Breast epithelium (tissue), 4 donors: ENCODE results near the gene CRIM1. TPM values are rescaled to one million over a fixed set of nuclear protein-coding genes. Genes with fewer than 3 reads are reported as not detected.

ENCODE experiments used
- DNase-seq, 2 donors: peaks; one replicate each; pipeline ENCODE4 v3.0.0-alpha.2; 2019; ENCODE audit warnings: low spot score in 2 of 2
- H3K27ac ChIP-seq, 2 donors: fragments of 200-600 bp; sonication (generic) in 1 of 2; one replicate each; pipeline ENCODE4 v1.5.1; 2016 to 2019; ENCODE audit warnings: mild to moderate bottlenecking in 1 of 2
- H3K27me3 ChIP-seq, 2 donors: fragments of 200-600 bp; sonication (generic) in 1 of 2; one replicate each; pipeline versions ENCODE4 v1.5.1 to v1.6.0; 2017 to 2019; ENCODE audit warnings: control low read depth in 1 of 2, mild to moderate bottlenecking in 1 of 2
- H3K36me3 ChIP-seq: fragments of 200-600 bp; one replicate; pipeline ENCODE4 v1.5.1; 2019
- H3K4me1 ChIP-seq, 2 donors: fragments of 200-600 bp; sonication (generic); one replicate each; pipeline ENCODE4 v1.5.1; 2016 to 2019; ENCODE audit warnings: control low read depth in 1 of 2
- H3K4me3 ChIP-seq, 3 donors: fragments of 200-600 bp; sonication (generic); 1 replicate in 2 of 3; 2 replicates in 1 of 3; pipeline ENCODE4 v1.5.1; 2016 to 2019; ENCODE audit warnings: mild to moderate bottlenecking in 3 of 3, moderate library complexity in 2 of 3
- H3K9me3 ChIP-seq, 2 donors: fragments of 200-600 bp; sonication (generic) in 1 of 2; one replicate each; pipeline ENCODE4 v1.5.1; 2016 to 2019; ENCODE audit warnings: control low read depth in 1 of 2
- POLR2A ChIP-seq: fragments of 450-650 bp; IDR thresholded peaks from one replicate; pipeline ENCODE4 v1.6.1; 2016; ENCODE audit warnings: antibody characterized with exemption, mild to moderate bottlenecking, moderate library complexity
- POLR2AphosphoS5 ChIP-seq, 3 donors: sonication (generic); formaldehyde crosslinking; IDR thresholded peaks; one replicate each; pipeline ENCODE4 v1.6.1; 2017; ENCODE audit warnings: antibody characterized with exemption in 3 of 3
- intact Hi-C: fragments of 100-400 bp; cut with DNase I; formaldehyde crosslinking; loops from one replicate; pipeline ENCODE4 v1.15.1; 2023; ENCODE audit warnings: low total_unique reads
- total RNA-seq, 3 donors: library from RNA; depleted of rRNA; stranded (reverse); fragments of >200 nt; gene quantifications; one replicate each; pipeline ENCODE4 v1.1.0, GENCODE V29; 2016
- TF ChIP-seq, protein P1 (sequence below), 3 donors: fragments of 450-650 bp; IDR thresholded peaks; one replicate each; pipeline ENCODE4 v1.5.1; 2016 to 2017; ENCODE audit warnings: antibody characterized with exemption in 3 of 3, mild to moderate bottlenecking in 3 of 3, moderate library complexity in 3 of 3

CRIM1 gene
- total RNA-seq, 3 donors from 2014 or later: 166 to 187 (median 178) TPM

DNA sequence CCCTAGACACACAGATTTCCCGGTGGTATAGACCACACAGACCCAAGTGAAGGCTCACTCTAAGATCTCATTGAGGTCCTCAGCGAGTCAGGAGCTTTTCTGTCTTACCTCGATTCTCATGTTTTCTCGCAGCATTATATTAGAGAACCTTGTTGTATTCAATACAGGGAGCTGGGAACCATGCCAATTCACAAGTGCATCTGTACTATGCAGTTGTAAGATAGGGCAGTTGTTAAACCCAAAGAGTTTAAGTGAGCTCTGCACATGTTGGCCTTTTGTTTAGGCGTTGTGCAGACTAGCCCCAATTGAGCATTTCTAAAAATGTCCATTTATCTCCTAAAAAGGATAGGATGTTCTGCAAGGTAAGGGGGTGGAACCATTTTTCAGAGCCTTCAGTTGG is 182.8 kb downstream of the CRIM1 start:
- no peak for DNase-seq
- no peak overlapping the region for H3K27ac ChIP-seq
- intact Hi-C loops: no loop called here

DNA sequence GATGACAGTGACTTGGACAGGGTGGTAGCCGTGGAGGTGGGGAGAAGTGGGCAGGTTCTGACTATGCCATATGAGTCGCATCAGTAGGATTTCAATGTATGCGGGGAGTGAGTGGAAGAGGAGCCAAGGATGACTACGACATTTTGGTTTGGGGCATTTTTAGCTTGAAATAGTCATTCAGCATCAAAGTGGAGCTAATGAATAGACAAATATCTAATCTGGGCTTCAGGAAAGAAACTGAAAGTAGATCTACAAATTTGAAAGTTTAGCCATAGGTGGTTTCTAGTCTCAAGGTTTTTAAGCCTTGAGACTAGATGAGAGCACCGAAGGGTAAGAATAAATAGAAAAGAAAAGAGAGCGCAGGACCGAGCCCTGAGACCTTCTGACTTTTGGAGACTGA is 184.1 kb downstream of the CRIM1 start:
- H3K36me3 ChIP-seq: peaks cover 3% of the 10 kb centered on the region
- TF ChIP-seq POLR2AphosphoS5 (IDR thresholded peaks at IDR 0.05): no peak
- TF ChIP-seq, protein P1, sequence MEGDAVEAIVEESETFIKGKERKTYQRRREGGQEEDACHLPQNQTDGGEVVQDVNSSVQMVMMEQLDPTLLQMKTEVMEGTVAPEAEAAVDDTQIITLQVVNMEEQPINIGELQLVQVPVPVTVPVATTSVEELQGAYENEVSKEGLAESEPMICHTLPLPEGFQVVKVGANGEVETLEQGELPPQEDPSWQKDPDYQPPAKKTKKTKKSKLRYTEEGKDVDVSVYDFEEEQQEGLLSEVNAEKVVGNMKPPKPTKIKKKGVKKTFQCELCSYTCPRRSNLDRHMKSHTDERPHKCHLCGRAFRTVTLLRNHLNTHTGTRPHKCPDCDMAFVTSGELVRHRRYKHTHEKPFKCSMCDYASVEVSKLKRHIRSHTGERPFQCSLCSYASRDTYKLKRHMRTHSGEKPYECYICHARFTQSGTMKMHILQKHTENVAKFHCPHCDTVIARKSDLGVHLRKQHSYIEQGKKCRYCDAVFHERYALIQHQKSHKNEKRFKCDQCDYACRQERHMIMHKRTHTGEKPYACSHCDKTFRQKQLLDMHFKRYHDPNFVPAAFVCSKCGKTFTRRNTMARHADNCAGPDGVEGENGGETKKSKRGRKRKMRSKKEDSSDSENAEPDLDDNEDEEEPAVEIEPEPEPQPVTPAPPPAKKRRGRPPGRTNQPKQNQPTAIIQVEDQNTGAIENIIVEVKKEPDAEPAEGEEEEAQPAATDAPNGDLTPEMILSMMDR (IDR thresholded peaks at IDR 0.05): no peak
- TF ChIP-seq POLR2A: no peak
- H3K4me3 ChIP-seq: no peak overlapping the region
- intact Hi-C loops: no loop called here
- H3K27ac ChIP-seq: no peak overlapping the region
- DNase-seq: no peak
- no peaks in the 10 kb centered on the region for H3K4me1 ChIP-seq
- no peaks in the 10 kb centered on the region for H3K9me3 ChIP-seq
- no peaks in the 10 kb centered on the region for H3K27me3 ChIP-seq

More for the DNA sequence above, 182.8 kb downstream of the CRIM1 start:
- Histone ChIP-seq H3K4me3 (no peak overlapping the region), H3K4me1 (no peaks in the 10 kb centered on the region), H3K9me3 (no peaks in the 10 kb centered on the region), H3K36me3 (no peaks in the 10 kb centered on the region), H3K27me3 (no peaks in the 10 kb centered on the region)
- TF ChIP-seq POLR2AphosphoS5 (IDR thresholded peaks at IDR 0.05) (no peak), POLR2A (no peak)
- TF ChIP-seq, protein P1 (IDR thresholded peaks at IDR 0.05): no peak

DNA sequence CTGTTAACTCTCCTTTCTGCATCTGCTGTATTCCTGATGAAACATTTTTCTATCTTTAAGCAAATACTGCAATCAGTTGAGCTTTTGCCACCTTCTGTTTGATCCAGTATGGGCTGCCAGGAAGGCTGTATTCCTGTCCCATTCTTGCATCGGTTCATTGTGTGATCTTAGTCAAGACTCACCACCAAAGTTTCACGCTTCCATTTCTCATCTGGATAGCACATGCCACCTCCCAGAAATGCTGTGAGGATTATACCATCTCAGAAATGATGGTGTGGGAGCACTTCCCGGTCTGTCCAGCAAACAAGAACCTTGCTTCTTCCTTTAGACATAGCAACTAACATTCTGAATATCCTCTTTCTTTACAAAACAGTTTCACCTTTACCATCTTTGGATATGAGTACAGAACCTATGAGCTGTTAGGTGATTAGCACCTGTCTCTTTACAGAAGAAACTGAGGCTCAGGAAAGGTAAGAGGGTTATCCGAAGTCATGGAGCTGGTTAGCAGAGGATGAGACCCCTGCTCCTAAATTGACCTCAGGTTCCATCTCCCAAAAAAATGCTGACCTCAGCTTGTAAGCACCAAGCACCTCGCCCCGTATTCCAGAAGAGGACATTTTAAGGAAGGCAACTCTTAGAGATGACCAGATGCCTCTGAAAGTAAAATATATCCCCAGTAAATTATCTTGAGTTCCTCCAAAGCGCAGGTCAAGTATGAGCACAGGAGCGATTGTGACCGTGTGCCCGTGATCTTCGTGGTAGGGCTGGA is 185.6 kb downstream of the CRIM1 start:
- no peak for DNase-seq
- Histone ChIP-seq H3K27me3 (no peaks in the 10 kb centered on the region), H3K9me3 (no peaks in the 10 kb centered on the region), H3K36me3 (peaks cover 3% of the 10 kb centered on the region), H3K4me3 (no peak overlapping the region), H3K27ac (peak overlapping the region in 1 of 2 donors; percentile 62), H3K4me1 (no peaks in the 10 kb centered on the region)
- TF ChIP-seq POLR2AphosphoS5 (IDR thresholded peaks at IDR 0.05) (no peak), POLR2A (no peak)
- TF ChIP-seq, protein P1 (IDR thresholded peaks at IDR 0.05): no peak
- intact Hi-C loops: no loop called here

DNA sequence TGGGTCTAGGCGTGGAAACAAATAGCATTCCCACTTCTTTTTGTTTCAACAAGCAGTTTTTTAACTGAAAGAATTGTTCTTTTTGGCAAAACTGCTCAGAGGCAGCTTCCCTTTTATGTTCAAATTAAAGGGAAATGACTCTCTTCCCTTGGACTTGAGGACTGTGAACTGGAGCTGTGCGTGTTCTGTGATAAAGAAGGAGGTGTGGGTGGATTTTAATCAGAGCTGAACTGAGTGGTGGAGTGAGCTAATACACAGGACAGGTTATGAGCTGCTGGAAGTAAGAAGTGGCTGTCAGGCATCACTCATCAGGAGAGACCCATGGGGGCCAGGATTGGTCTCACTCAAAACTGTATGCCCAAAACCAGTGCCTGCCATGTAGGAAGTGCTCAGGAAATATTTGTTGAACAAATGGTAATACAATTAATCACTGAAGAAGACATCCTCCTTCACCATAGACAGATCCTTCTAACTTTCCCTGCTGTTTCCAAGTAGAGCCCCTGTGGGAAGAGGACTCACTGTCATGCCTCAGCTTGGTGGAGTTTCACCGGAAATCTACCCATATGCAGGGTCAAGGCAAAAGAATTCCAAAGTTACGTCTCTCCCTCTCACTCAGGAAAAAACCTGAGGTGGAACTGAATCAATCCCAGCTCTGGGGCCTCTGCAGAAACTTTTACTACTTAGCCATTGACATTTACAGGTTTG is 186.5 kb downstream of the CRIM1 start:
- Histone ChIP-seq H3K4me3 (no peak overlapping the region), H3K9me3 (no peaks in the 10 kb centered on the region), H3K27ac (peak overlapping the region in 1 of 2 donors; percentile 62), H3K4me1 (no peaks in the 10 kb centered on the region), H3K27me3 (no peaks in the 10 kb centered on the region), H3K36me3 (peaks cover 3% of the 10 kb centered on the region)
- intact Hi-C loops: no loop called here
- TF ChIP-seq POLR2A (no peak), POLR2AphosphoS5 (IDR thresholded peaks at IDR 0.05) (no peak)
- TF ChIP-seq, protein P1 (IDR thresholded peaks at IDR 0.05): no peak
- DNase-seq: no peak
